ENCODE results near the gene GLB1L3.

GLB1L3 gene

GRCh38 chr11:134261626-134262488, 14.3 kb upstream of the GLB1L3 start:
- Histone ChIP-seq H3K27ac (ENCODE audit: low read length) (no peak overlapping the region), H3K36me3 (ENCODE audit: control insufficient read depth in 2 of 2, insufficient read depth in 2 of 2, low read length in 2 of 2) (peaks cover 50 to 51% of the 10 kb centered on the region in 2 donors)

GRCh38 chr11:134264966-134265764, 11.0 kb upstream of the GLB1L3 start:
- H3K4me1 ChIP-seq (ENCODE audit: control insufficient read depth, insufficient read depth, low read length), result no peaks in the 10 kb centered on the region
- peaks cover 2 to 3% of the 10 kb centered on the region in 2 donors for H3K27me3 ChIP-seq (ENCODE audit: control insufficient read depth in 1 of 2, insufficient read depth in 2 of 2, low read length in 2 of 2)
- no peaks in the 10 kb centered on the region for H3K9me3 ChIP-seq (ENCODE audit: control insufficient read depth in 2 of 2, low read length in 2 of 2)
- H3K4me3 ChIP-seq (ENCODE audit: low read length in 2 of 2), result no peak overlapping the region
- no peak overlapping the region for H3K9ac ChIP-seq (ENCODE audit: low read length in 2 of 2)
- no peak overlapping the region for H3K27ac ChIP-seq (ENCODE audit: low read length)
- H3K36me3 ChIP-seq (ENCODE audit: control insufficient read depth in 2 of 2, insufficient read depth in 2 of 2, low read length in 2 of 2), result peaks cover 30% of the 10 kb centered on the region in 2 donors

More at GRCh38 chr11:134261626-134262488, 14.3 kb upstream of the GLB1L3 start:
- no peaks in the 10 kb centered on the region for H3K9me3 ChIP-seq (ENCODE audit: control insufficient read depth in 2 of 2, low read length in 2 of 2)
- H3K9ac ChIP-seq (ENCODE audit: low read length in 2 of 2), result no peak overlapping the region
- no peak overlapping the region for H3K4me3 ChIP-seq (ENCODE audit: low read length in 2 of 2)
- no peaks in the 10 kb centered on the region for H3K27me3 ChIP-seq (ENCODE audit: control insufficient read depth in 1 of 2, insufficient read depth in 2 of 2, low read length in 2 of 2)
- no peaks in the 10 kb centered on the region for H3K4me1 ChIP-seq (ENCODE audit: control insufficient read depth, insufficient read depth, low read length)

GRCh38 chr11:134266440-134266839, 9.7 kb upstream of the GLB1L3 start:
- Histone ChIP-seq H3K27me3 (ENCODE audit: control insufficient read depth in 1 of 2, insufficient read depth in 2 of 2, low read length in 2 of 2) (peaks cover 4 to 6% of the 10 kb centered on the region in 2 donors), H3K4me1 (ENCODE audit: control insufficient read depth, insufficient read depth, low read length) (no peaks in the 10 kb centered on the region), H3K9me3 (ENCODE audit: control insufficient read depth in 2 of 2, low read length in 2 of 2) (no peaks in the 10 kb centered on the region), H3K36me3 (ENCODE audit: control insufficient read depth in 2 of 2, insufficient read depth in 2 of 2, low read length in 2 of 2) (peaks cover 17 to 20% of the 10 kb centered on the region in 2 donors), H3K9ac (ENCODE audit: low read length in 2 of 2) (no peak overlapping the region), H3K4me3 (ENCODE audit: low read length in 2 of 2) (no peak overlapping the region), H3K27ac (ENCODE audit: low read length) (no peak overlapping the region)

GRCh38 chr11:134266841-134267251, 9.3 kb upstream of the GLB1L3 start:
- no peak overlapping the region for H3K4me3 ChIP-seq (ENCODE audit: low read length in 2 of 2)
- H3K27me3 ChIP-seq (ENCODE audit: control insufficient read depth in 1 of 2, insufficient read depth in 2 of 2, low read length in 2 of 2), result peaks cover 7 to 9% of the 10 kb centered on the region in 2 donors
- no peaks in the 10 kb centered on the region for H3K4me1 ChIP-seq (ENCODE audit: control insufficient read depth, insufficient read depth, low read length)
- H3K9ac ChIP-seq (ENCODE audit: low read length in 2 of 2), result no peak overlapping the region
- peaks cover 13 to 15% of the 10 kb centered on the region in 2 donors for H3K36me3 ChIP-seq (ENCODE audit: control insufficient read depth in 2 of 2, insufficient read depth in 2 of 2, low read length in 2 of 2)
- no peaks in the 10 kb centered on the region for H3K9me3 ChIP-seq (ENCODE audit: control insufficient read depth in 2 of 2, low read length in 2 of 2)
- H3K27ac ChIP-seq (ENCODE audit: low read length), result no peak overlapping the region

- Histone ChIP-seq H3K4me1 (ENCODE audit: control insufficient read depth, insufficient read depth, low read length) (no peaks in the 10 kb centered on the region), H3K27me3 (ENCODE audit: control insufficient read depth in 1 of 2, insufficient read depth in 2 of 2, low read length in 2 of 2) (peaks cover 11 to 12% of the 10 kb centered on the region in 2 donors), H3K9me3 (ENCODE audit: control insufficient read depth in 2 of 2, low read length in 2 of 2) (no peaks in the 10 kb centered on the region), H3K27ac (ENCODE audit: low read length) (no peak overlapping the region), H3K36me3 (ENCODE audit: control insufficient read depth in 2 of 2, insufficient read depth in 2 of 2, low read length in 2 of 2) (peaks cover 7 to 13% of the 10 kb centered on the region in 2 donors), H3K4me3 (ENCODE audit: low read length in 2 of 2) (no peak overlapping the region), H3K9ac (ENCODE audit: low read length in 2 of 2) (no peak overlapping the region)
These were observed 8.7 kb upstream of the GLB1L3 start for GRCh38 chr11:134267461-134267860.

GRCh38 chr11:134267966-134268365, 8.2 kb upstream of the GLB1L3 start:
- Histone ChIP-seq H3K27me3 (ENCODE audit: control insufficient read depth in 1 of 2, insufficient read depth in 2 of 2, low read length in 2 of 2) (peaks cover 14 to 17% of the 10 kb centered on the region in 2 donors), H3K27ac (ENCODE audit: low read length) (no peak overlapping the region), H3K9ac (ENCODE audit: low read length in 2 of 2) (no peak overlapping the region), H3K9me3 (ENCODE audit: control insufficient read depth in 2 of 2, low read length in 2 of 2) (no peaks in the 10 kb centered on the region), H3K4me3 (ENCODE audit: low read length in 2 of 2) (no peak overlapping the region), H3K36me3 (ENCODE audit: control insufficient read depth in 2 of 2, insufficient read depth in 2 of 2, low read length in 2 of 2) (peaks cover 3 to 12% of the 10 kb centered on the region in 2 donors), H3K4me1 (ENCODE audit: control insufficient read depth, insufficient read depth, low read length) (no peaks in the 10 kb centered on the region)

GRCh38 chr11:134270250-134270714, 5.9 kb upstream of the GLB1L3 start:
- H3K4me3 ChIP-seq (ENCODE audit: low read length in 2 of 2), result no peak overlapping the region
- no peak overlapping the region for H3K27ac ChIP-seq (ENCODE audit: low read length)
- H3K9ac ChIP-seq (ENCODE audit: low read length in 2 of 2), result no peak overlapping the region
- H3K9me3 ChIP-seq (ENCODE audit: control insufficient read depth in 2 of 2, low read length in 2 of 2), result no peaks in the 10 kb centered on the region
- no peaks in the 10 kb centered on the region for H3K36me3 ChIP-seq (ENCODE audit: control insufficient read depth in 2 of 2, insufficient read depth in 2 of 2, low read length in 2 of 2)
- no peaks in the 10 kb centered on the region for H3K4me1 ChIP-seq (ENCODE audit: control insufficient read depth, insufficient read depth, low read length)
- peaks cover 27 to 40% of the 10 kb centered on the region in 2 donors for H3K27me3 ChIP-seq (ENCODE audit: control insufficient read depth in 1 of 2, insufficient read depth in 2 of 2, low read length in 2 of 2)

- peaks cover 15% of the 10 kb centered on the region for H3K4me1 ChIP-seq (ENCODE audit: control insufficient read depth, insufficient read depth, low read length)
- no peaks in the 10 kb centered on the region for H3K9me3 ChIP-seq (ENCODE audit: control insufficient read depth in 2 of 2, low read length in 2 of 2)
- peaks cover 38 to 56% of the 10 kb centered on the region in 2 donors for H3K27me3 ChIP-seq (ENCODE audit: control insufficient read depth in 1 of 2, insufficient read depth in 2 of 2, low read length in 2 of 2)
These were observed 4.2 kb upstream of the GLB1L3 start for GRCh38 chr11:134271978-134272377.

GRCh38 chr11:134272381-134273316, 3.5 kb upstream of the GLB1L3 start:
- Histone ChIP-seq H3K4me1 (ENCODE audit: control insufficient read depth, insufficient read depth, low read length) (peaks cover 15% of the 10 kb centered on the region), H3K4me3 (ENCODE audit: low read length in 2 of 2) (no peak overlapping the region), H3K9me3 (ENCODE audit: control insufficient read depth in 2 of 2, low read length in 2 of 2) (no peaks in the 10 kb centered on the region), H3K27ac (ENCODE audit: low read length) (no peak overlapping the region), H3K36me3 (ENCODE audit: control insufficient read depth in 2 of 2, insufficient read depth in 2 of 2, low read length in 2 of 2) (no peaks in the 10 kb centered on the region), H3K27me3 (ENCODE audit: control insufficient read depth in 1 of 2, insufficient read depth in 2 of 2, low read length in 2 of 2) (peaks cover 45 to 63% of the 10 kb centered on the region in 2 donors), H3K9ac (ENCODE audit: low read length in 2 of 2) (no peak overlapping the region)

More at GRCh38 chr11:134271978-134272377, 4.2 kb upstream of the GLB1L3 start:
- Histone ChIP-seq H3K27ac (ENCODE audit: low read length) (no peak overlapping the region), H3K4me3 (ENCODE audit: low read length in 2 of 2) (no peak overlapping the region), H3K36me3 (ENCODE audit: control insufficient read depth in 2 of 2, insufficient read depth in 2 of 2, low read length in 2 of 2) (no peaks in the 10 kb centered on the region), H3K9ac (ENCODE audit: low read length in 2 of 2) (no peak overlapping the region)

GRCh38 chr11:134273317-134273712, 2.9 kb upstream of the GLB1L3 start:
- peaks cover 50 to 67% of the 10 kb centered on the region in 2 donors for H3K27me3 ChIP-seq (ENCODE audit: control insufficient read depth in 1 of 2, insufficient read depth in 2 of 2, low read length in 2 of 2)
- no peak overlapping the region for H3K27ac ChIP-seq (ENCODE audit: low read length)

More at GRCh38 chr11:134273317-134273712, 2.9 kb upstream of the GLB1L3 start:
- Histone ChIP-seq H3K4me3 (ENCODE audit: low read length in 2 of 2) (no peak overlapping the region), H3K4me1 (ENCODE audit: control insufficient read depth, insufficient read depth, low read length) (peaks cover 15% of the 10 kb centered on the region), H3K36me3 (ENCODE audit: control insufficient read depth in 2 of 2, insufficient read depth in 2 of 2, low read length in 2 of 2) (no peaks in the 10 kb centered on the region), H3K9ac (ENCODE audit: low read length in 2 of 2) (no peak overlapping the region), H3K9me3 (ENCODE audit: control insufficient read depth in 2 of 2, low read length in 2 of 2) (peaks cover 0 to 3% of the 10 kb centered on the region in 2 donors)
